GM20000 (cell line): Measurements from ENCODE around the gene IQGAP3.
"Not testable (repeated sequence)": the region's sequence is repeated elsewhere in the genome, so short reads cannot be mapped to it uniquely, and the experiment has no call there.

ENCODE experiments used
- DNase-seq: peaks from one replicate; pipeline ENCODE4 v3.0.0; 2012; ENCODE audit warnings: low spot score
- CTCF ChIP-seq: IDR thresholded peaks from 2 replicates; pipeline ENCODE4 v1.5.1; 2012; ENCODE audit warnings: mild to moderate bottlenecking, control low read depth; ENCODE audit errors: extremely low read depth, missing control alignments

The IQGAP3 gene

GRCh38 chr1:156559797-156560385 lies 12.5 kb downstream of the IQGAP3 start:
- TF ChIP-seq CTCF: no peak
- DNase-seq: no peak

- no peak for TF ChIP-seq CTCF
- DNase-seq: no peak
Observed at GRCh38 chr1:156559086-156559796, 13.1 kb downstream of the IQGAP3 start.

GRCh38 chr1:156556354-156556753 lies 16.0 kb downstream of the IQGAP3 start:
- DNase-seq: no peak
- no peak for TF ChIP-seq CTCF

- no peak for TF ChIP-seq CTCF
- no peak for DNase-seq
Observed at GRCh38 chr1:156555715-156556114, 16.6 kb downstream of the IQGAP3 start.

- DNase-seq: no peak
- TF ChIP-seq CTCF: no peak
Observed at GRCh38 chr1:156554971-156555370, 17.4 kb downstream of the IQGAP3 start.

GRCh38 chr1:156553860-156554485 lies 18.4 kb downstream of the IQGAP3 start:
- DNase-seq: no peak
- no peak for TF ChIP-seq CTCF

- not testable (repeated sequence) for DNase-seq
Observed at GRCh38 chr1:156552937-156553336, 19.4 kb downstream of the IQGAP3 start.
